HL-60 (cell line): ENCODE results near the gene DCXR.

Experiments
- DNase-seq, 2 experiments: peaks; one replicate each; pipeline ENCODE4 v3.0.0-alpha.2; 2010 to 2020; ENCODE audit warnings: low read depth in 1 of 2, low spot score in 1 of 2
- H3K27ac ChIP-seq: fragments of 250-450 bp; sonication (Bioruptor Pico); replicated peaks from 2 replicates; pipeline ENCODE4 v1.5.1; 2020; ENCODE audit warnings: mild to moderate bottlenecking, moderate library complexity
- H3K27me3 ChIP-seq: fragments of 250-450 bp; sonication (Bioruptor Pico); 2 replicates; pipeline ENCODE4 v1.5.1; 2021; ENCODE audit warnings: mild to moderate bottlenecking, moderate library complexity; ENCODE audit not compliant: insufficient read depth, poor library complexity, severe bottlenecking
- H3K4me3 ChIP-seq: replicated peaks from 2 replicates; pipeline ENCODE4 v1.5.1; 2011; ENCODE audit warnings: mild to moderate bottlenecking, control low read depth, low read length; ENCODE audit not compliant: insufficient read depth
- GABPA ChIP-seq: IDR thresholded peaks from 2 replicates; pipeline ENCODE4 v1.6.1; 2012; ENCODE audit warnings: low read depth
- POLR2AphosphoS5 ChIP-seq: IDR thresholded peaks from 2 replicates; pipeline ENCODE4 v1.6.1; 2012; ENCODE audit warnings: low read depth
- REST ChIP-seq: IDR thresholded peaks from 2 replicates; pipeline ENCODE4 v1.6.1; 2012; ENCODE audit warnings: low read depth; ENCODE audit not compliant: insufficient replicate concordance
- SPI1 ChIP-seq: IDR thresholded peaks from 2 replicates; pipeline ENCODE4 v1.6.1; 2012; ENCODE audit warnings: low read depth, mild to moderate bottlenecking, borderline replicate concordance
- TF ChIP-seq, protein P1 (sequence below): IDR thresholded peaks from one replicate; pipeline ENCODE4 v1.5.1; 2011; ENCODE audit warnings: low read length, control low read depth, inconsistent platforms; ENCODE audit not compliant: insufficient read depth

The DCXR gene

DNA sequence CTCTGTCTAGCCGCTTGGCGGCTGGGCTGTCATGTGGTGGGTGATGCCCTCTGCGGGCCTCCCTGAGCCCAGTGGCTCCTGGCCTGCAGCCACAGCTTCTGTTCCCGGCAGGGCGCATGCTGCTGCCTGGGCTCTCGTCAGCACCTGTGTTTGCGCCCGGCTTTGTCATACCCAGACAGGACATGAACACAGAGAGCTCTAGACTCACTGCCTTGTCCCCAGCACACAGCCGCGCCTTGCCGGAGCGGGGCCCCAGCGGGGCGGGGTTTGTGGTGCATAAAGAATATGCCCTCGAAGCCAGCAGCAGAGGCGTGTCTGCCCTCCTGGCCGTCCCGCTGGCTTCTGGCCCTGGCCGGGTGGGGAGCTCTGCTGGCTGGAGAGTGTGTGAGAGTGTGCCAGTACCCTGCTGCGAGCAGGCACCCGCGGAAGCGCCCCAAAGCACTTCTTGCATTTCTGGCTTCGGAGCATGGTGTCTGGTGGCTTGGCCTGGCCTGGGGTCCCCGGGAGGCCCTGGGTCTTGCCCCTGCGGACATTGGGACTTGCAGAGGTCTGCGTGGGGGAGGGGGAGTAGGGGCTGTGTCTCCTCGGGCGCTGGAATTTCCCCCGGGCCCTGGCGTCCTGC lies 45.7 kb downstream of the DCXR start:
- Histone ChIP-seq H3K27ac (no peak overlapping the region), H3K4me3 (no peak overlapping the region)
- DNase-seq = no peak

DNA sequence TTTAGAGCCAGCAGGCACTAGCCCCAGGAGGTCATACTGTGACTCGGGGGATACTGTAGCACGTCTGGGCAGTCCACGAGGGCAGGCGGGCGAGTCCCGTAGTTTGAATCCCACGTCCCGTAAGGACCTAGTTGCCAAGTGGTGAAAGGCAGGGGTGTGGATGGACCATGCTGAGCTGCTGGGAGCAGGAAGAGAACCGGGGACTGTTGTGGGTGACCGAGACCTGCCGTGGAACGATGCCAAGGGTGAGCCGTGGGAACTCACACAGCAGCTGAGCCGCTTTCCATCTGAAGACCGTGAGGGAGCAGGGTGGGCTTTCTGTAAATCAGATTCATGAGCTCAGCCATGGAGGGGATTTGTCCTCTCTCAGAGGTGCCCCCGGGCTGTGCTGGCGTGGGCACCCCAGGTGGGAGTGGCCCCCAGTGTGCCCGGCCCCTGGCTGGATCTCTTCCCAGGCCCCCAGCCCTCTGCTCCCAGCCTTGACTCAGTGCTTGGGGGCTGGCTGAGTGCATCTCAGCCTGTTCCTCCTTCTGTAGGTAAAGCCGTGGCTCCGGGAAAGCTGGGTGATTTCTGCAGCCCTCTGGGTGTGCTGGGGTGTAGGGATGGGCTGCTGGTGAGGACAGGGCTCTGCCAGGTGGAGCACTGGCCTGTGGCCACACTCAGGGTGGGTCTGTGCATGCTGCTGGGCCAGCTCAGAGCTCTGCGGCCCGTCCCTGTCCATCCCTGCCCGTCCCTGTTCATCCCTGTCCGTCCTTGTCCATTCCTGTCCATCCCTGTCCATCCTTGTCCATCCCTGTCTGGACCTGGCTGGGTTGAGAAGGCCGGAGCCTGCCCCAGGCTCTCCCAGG lies 46.4 kb downstream of the DCXR start:
- Histone ChIP-seq H3K27ac (no peak overlapping the region), H3K27me3 (no peaks in the 10 kb centered on the region), H3K4me3 (no peak overlapping the region)
- TF ChIP-seq POLR2AphosphoS5 = no peak
- no peak for TF ChIP-seq SPI1
- TF ChIP-seq, protein P1, sequence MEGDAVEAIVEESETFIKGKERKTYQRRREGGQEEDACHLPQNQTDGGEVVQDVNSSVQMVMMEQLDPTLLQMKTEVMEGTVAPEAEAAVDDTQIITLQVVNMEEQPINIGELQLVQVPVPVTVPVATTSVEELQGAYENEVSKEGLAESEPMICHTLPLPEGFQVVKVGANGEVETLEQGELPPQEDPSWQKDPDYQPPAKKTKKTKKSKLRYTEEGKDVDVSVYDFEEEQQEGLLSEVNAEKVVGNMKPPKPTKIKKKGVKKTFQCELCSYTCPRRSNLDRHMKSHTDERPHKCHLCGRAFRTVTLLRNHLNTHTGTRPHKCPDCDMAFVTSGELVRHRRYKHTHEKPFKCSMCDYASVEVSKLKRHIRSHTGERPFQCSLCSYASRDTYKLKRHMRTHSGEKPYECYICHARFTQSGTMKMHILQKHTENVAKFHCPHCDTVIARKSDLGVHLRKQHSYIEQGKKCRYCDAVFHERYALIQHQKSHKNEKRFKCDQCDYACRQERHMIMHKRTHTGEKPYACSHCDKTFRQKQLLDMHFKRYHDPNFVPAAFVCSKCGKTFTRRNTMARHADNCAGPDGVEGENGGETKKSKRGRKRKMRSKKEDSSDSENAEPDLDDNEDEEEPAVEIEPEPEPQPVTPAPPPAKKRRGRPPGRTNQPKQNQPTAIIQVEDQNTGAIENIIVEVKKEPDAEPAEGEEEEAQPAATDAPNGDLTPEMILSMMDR = no peak
- TF ChIP-seq REST = no peak
- no peak for TF ChIP-seq GABPA
- no peak for DNase-seq

More for the DNA sequence above, 45.7 kb downstream of the DCXR start:
- TF ChIP-seq REST (no peak), POLR2AphosphoS5 (no peak), SPI1 (no peak), GABPA (no peak)
- TF ChIP-seq, protein P1 = no peak
- H3K27me3 ChIP-seq = no peaks in the 10 kb centered on the region

GRCh38 chr17:81987161-81987770 lies 50.2 kb downstream of the DCXR start:
- H3K27me3 ChIP-seq = no peaks in the 10 kb centered on the region
- H3K27ac ChIP-seq = no peak overlapping the region
- TF ChIP-seq, protein P1 = no peak
- TF ChIP-seq GABPA (no peak), SPI1 (no peak), POLR2AphosphoS5 (no peak), REST (no peak)
- no peak for DNase-seq
- no peak overlapping the region for H3K4me3 ChIP-seq
